ENCODE measurements around the gene MMD2.
"Not testable (repeated sequence)": the region's sequence is repeated elsewhere in the genome, so short reads cannot be mapped to it uniquely, and the experiment has no call there.

Gene MMD2, protein sequence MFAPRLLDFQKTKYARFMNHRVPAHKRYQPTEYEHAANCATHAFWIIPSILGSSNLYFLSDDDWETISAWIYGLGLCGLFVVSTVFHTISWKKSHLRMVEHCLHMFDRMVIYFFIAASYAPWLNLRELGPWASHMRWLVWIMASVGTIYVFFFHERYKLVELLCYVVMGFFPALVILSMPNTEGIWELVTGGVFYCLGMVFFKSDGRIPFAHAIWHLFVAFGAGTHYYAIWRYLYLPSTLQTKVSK

DNA sequence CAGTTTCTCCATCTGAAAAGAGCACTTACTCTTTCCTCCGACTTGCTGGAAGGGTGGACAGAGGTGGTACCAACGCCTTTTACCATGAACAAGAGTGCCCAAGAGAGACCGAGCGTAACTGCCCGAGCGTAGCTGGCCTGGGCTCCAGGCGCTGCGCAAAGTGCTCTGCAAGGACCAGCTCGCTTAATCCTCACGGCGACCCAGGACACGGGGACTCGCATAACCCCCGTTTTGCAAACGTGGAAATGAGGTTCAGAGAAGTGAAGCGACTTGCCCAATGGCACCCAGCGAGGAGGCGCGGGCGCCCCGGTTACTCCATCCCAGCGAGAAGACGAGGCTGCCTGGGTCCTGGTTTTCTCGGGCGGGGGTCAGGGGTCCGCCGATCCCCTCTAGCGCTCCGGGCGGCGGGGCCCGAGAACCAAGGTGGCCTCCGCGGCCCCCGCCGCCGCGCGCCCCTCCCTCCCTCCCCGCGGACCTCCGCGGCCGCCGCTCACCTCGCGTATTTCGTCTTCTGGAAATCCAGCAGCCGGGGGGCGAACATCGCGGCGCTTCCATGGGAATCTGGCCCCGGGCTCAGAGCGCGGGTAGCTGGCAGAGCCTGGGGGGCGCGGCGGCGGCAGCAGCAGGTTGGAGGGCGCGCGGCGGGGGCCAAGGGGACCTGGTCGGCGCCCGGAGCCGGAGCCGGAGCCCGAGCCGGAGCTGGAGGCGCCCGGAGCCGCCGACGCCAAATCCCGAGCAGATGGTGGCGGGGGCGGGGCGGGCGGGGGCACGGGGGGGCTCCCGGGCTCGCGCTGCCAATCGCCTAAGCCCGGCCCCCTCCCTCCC is at the start of gene MMD2:
Gene MMD2, minus strand, starts transcription at position 711 of the 825 bp plus-strand sequence. Its CDS starts 170 bp downstream, at position 541.
- no peak for DNase-seq (ENCODE audit: low read depth in 2 of 2)

DNA sequence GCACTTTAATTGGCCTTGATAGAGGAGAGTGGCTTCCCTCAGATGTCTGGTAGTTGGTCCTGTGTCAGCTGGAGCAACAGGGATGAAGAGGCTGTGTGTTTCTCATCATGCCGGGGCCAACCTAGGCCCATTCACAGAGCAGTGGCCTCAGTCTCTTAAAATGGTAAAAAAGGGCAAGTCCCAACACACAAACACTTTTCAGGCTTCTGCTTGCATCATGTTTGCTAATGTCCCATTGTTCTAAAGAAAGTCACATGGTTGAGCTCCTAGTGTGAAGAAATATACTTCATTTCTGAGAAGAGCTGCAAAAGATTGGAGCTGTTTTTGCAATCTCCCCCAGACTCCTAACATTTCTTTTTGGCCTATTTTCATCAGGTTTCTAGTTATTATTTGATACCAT is 46.1 kb upstream of the MMD2 start:
- DNase-seq (ENCODE audit: low read depth in 2 of 2) = no peak

DNA sequence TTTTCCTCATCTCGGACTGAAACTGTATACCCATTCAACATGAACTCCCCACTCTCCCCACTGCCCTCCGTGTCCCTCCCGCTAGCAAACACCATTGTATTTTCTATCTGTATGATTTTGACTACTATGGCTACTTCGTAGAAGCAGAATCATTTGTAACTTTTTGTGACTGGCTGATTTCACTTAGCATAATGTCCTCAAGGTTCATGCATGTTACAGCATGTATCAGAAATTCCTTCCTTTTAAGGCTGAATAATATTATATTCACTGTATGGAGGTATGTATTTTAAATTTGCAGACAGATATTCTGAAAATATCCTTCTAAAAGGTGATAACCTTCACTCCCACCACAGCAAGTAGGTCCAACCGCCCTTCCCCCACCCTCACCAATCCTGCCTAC is 42.9 kb upstream of the MMD2 start:
- no peak for DNase-seq (ENCODE audit: low read depth in 2 of 2)

DNA sequence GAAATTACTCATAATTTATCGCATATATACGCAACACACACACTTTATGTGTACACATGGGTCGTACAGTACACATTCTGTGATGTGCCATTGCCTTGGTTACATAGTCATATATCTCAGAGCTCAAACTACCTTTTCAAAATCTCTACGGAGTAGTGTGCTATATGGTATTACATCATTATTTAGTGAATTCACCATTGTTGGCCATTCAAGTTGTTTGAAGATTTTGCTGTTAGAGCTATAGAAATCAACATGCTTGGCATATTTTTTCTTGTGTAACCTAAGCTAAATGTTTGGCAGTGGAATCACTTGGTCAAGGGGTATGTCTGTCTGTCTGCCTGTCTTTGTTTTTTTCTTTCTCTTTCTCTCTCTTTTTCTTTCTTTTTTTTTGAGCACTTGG is 42.0 kb upstream of the MMD2 start:
- DNase-seq (ENCODE audit: low read depth in 2 of 2) = no peak

DNA sequence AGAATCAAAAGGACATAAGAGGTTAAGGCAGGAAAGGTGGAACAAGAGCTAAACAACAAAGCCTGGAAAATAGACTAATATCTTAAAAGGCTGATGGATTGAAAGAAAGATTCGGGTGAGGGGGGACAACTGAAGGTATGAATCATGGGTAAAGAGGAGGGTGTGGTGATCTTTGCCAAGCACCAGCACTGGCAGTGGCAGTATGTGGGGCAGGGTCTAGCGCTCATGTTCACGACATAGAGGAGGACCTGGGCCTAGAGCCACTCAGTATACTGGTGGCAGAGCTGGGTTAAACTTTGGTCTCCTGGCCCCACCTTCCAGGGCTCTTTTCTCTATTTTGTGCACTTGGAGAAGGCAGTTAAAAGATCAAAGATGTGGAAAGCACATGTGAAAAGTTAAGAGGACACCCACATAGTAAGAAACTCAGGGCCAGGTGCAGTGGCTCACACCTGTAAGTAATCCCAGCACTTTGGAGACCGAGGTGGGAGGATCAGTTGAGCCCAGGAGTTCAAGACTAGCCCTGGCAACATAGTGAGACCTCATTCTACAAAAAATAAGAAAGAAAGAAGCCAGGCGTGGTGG is 40.5 kb upstream of the MMD2 start:
- DNase-seq (ENCODE audit: low read depth in 2 of 2) = no peak

DNA sequence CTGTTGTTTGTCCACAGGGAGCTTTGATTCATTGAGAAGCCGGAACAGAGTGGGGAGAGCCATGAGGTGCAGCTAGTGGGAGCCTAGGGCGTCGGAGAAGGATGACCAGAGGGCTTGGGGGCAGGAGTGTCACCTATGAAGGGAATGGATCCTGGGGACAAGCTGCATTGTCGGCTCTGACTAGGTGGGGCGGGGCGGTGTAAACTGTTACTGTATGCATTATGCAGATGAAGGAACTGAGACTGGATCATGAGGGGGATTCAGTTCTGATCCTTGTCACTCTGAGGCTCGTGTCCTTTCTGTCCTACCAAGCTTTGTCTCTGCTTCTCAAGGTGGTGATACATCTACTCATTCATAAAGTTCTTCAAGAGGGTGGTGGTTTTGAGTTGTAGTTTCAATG is 39.9 kb upstream of the MMD2 start:
- DNase-seq (ENCODE audit: low read depth in 2 of 2) = no peak

DNA sequence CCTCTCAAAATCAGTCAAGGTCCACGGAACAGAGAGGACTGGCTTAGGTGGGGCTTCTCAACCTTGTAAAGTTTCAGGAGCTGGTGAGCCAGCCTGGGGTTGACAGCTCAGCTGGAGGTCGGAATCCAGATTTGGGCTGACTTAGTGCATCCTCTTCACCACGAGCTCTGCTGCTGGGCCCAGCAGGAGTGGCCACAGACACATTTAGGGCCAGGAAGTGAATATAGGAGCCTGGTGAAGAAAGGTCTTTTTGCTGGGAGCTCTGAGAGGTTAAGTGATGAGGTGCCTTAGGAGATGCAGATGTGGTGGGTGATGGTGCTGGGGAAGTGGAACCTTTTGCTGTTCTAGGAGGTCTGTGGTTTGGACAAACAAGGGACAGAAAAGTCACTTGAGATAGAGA is 39.3 kb upstream of the MMD2 start:
- DNase-seq (ENCODE audit: low read depth in 2 of 2) = no peak

DNA sequence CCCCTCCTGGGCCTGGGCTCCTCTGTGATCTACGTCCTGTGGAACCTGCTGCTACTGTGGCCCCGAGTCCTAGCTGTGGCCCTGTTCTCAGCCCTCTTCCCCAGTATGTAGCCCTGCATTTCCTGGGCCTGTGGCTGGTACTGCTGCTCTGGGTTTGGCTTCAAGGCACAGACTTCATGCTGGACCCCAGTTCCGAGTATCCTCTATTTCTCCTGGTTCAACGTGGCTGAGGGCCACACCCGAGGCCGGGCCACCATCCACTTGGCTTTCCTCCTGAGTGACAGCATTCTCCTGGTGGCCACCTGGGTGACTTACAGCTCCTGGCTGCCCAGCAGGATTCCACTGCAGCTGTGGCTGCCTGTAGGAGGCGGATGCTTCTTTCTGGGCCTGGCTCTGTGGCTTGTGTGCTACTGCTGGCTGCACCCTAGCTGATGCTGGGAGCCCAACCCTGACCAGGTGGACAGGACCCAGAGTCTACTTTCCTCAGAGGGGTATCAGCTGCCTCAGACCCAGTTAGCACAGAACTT is 37.8 kb upstream of the MMD2 start:
- DNase-seq (ENCODE audit: low read depth in 2 of 2) = no peak

DNA sequence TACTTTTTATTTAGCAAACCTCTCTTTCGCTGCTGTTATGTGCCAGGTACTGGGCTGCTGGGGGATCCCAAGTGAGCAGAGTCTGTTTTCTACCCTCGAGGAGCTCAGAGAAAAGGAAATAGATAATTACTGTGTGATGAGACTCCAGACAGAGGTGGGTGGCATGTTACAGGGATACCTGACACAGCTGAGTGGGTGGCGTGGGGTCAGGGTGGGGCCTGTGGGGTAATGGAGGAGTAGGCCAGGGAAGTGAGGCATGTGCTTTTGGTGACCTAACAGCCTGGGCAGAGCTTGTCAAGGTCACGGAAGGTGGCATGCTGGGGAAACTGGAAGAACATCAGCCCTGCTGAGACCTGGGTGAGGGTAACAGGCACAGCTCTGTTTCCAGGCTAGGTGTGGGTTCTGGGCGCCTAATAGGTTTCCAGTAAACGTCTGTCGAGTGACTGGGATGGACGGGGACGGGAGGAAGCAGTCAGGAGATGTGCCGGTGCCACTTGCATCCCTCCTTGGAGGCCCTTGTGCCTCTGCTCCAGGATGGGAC is 36.5 kb upstream of the MMD2 start:
- no peak for DNase-seq (ENCODE audit: low read depth in 2 of 2)

DNA sequence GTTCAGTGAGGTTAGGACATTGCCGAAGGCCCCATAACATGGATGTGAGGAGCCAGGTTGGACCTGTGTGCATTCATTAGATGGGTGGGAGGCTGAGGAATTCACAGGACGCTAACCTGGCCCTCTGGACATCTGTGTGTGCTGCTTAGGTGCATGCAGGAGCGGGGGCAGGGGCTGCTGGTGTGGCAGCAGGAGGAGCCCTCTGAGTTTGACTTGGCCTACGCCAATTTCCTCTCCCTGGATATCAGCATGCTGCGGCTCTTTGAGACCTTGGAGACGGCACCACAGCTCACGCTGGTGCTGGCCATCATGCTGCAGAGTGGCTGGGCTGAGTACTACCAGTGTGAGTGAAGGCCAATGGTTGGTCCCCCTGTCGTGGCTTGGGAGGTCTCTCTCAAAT is 34.5 kb upstream of the MMD2 start:
- no peak for DNase-seq (ENCODE audit: low read depth in 2 of 2)

DNA sequence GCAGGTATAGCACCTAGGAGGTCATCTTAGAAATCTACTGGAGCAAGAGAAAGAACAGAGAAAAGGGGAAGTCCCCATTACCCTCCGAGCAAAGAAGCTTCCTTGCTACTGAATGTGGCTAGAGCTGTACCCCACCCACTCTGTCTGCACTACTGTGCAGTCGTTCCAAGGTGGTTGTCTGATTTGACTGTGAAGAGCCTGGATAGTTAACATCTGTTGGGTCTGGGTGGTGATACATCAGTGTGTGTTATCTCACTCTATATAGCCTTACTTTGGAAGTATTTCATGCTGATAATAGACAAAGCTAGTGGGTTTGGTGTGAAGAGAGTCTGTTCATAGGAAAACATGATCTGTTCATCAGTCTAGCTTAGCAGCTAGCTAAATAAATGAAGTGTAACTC is 23.8 kb upstream of the MMD2 start:
- not testable (repeated sequence) for DNase-seq (ENCODE audit: low read depth in 2 of 2)

DNA sequence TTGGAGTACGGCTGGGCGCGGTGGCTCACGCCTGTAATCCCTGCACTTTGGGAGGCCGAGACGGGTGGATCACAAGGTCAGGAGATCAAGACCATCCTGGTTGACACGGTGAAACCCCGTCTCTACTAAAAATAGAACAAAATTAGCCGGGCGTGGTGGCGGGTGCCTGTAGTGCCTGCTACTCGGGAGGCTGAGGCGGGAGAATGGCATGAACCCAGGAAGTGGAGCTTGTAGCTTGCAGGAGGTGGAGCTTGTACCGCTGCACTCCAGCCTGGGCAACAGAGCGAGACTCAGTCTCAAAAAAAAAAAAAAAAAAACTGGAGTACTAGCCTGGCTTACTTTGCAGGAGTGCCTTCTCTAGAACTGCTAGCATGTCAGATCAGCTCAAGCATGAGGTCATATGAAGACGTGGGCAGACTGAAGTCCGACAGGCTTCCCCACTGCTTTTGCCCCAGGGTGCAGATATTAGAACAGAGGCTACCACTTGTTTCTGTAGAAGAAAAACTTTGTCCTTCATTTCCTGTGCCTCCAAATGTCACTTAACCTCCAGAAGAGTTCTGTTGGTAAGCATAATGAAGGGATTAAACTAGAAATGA is 22.4 kb upstream of the MMD2 start:
- DNase-seq (ENCODE audit: low read depth in 2 of 2) = not testable (repeated sequence)

DNA sequence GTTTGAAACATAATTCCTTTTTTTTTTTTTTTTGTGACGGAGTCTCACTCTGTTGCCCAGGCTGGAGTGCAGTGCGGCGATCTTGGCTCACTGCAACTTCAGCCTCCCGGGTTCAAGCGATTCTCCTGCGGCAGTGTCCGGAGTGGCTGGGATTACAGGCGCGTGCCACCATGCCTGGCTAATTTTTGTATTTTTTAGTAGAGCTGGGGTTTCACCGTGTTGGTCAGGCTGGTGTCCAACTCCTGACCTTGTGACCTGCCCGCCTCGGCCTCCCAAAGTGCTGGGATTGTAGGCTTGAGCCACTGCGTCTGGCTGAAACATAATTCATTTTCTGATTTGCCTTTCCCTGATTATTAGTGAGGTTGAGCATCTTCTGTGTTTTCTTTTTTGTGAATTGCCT is 16.6 kb upstream of the MMD2 start:
- DNase-seq (ENCODE audit: low read depth in 2 of 2) = not testable (repeated sequence)

DNA sequence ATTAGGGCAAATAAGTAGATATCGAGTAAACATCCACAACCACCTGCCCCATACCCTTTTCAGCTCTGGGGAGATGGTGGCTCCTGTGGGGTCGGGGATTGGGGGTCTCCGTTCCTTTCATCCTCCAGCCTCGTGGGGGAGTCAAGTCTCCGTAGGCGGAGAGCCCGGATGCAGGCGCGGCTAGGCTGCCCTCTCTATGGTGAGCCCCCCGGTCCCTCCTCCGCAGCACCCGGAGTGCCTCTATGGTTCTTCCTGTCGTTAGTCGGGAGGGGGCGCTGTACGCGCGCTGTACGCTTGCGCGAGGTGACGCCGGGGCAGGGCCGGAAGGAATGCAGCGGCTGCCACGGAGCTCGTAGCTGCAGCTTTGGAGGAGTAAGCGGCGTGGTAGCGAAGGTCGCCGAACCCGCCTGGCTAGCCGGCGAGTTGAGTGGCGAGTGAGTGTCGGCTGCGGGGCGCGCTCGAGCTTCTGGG is 14.8 kb upstream of the MMD2 start:
- peak; percentile 84 to 85 for DNase-seq (ENCODE audit: low read depth in 2 of 2)

DNA sequence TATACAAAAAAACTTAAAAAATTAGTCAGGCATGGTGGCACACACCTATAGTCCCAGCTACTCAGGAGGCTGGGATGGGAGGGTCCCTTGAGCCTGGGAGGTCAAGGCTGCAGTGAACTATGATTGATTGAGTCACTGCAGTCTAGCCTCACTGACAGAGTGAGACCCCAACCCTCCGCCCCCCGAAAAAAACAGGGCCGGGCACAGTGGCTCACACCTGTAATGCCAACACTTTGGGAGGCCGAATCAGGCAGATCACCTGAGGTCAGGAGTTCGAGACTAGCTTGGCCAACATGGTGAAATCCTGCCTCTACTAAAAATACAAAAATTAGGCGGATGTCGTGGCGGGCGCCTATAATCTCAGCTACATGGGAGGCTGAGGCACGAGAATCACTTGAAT is 13.5 kb upstream of the MMD2 start:
- not testable (repeated sequence) for DNase-seq (ENCODE audit: low read depth in 2 of 2)

DNA sequence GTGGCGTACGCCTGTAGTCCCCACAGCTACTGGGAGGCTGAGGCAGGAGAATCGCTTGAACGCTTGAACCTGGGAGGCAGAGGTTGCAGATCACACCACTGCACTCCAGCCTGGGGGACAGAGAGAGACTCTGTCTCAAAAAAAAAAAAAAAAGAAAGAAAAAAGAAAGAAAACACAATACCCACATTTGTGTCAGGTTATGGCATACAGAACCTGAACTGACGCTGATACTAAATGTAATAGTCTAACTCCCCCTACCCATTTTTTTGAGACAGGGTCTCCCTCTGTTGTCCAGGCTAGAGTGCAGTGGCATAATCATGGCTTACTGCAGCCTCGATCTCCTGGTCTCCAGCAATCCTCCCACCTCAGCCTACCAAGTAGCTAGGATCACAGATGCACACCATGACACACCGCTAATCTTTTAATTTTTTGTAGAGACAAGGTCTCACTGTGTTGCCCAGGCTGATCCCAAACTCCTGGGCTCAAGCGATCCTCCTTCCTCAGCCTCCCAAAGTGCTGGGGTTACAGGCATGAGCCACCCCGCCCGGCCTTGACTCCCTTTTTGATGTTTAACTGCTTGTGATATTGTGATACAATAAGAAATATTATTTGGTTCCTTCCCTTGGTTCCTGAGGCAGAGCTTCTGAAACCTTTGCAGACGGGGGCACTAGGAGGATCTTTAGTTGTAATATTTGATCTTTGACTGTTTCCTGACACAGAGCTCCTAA is 6.5 kb upstream of the MMD2 start:
- no peak for DNase-seq (ENCODE audit: low read depth in 2 of 2)

DNA sequence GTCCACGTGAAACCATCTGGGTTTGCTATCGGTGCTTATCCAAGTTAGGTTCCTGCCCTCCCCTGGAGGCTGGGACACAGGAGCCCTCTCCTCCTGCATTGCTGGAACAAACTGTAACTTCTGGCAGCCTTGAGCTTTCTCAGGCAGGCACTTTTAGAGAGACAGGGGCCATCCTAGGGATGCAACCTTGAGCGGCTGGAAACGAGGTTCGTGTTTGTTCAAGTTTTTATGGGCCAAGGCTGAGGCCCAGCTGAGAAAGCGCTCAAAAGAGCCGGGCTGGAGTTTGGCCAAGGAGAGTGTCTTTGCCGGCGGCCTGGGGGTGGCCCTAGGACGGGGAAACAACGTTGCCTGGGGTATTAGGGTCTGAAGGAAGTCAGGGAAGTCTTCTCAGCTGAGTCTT is 5.5 kb upstream of the MMD2 start:
- DNase-seq (ENCODE audit: low read depth in 2 of 2) = no peak

DNA sequence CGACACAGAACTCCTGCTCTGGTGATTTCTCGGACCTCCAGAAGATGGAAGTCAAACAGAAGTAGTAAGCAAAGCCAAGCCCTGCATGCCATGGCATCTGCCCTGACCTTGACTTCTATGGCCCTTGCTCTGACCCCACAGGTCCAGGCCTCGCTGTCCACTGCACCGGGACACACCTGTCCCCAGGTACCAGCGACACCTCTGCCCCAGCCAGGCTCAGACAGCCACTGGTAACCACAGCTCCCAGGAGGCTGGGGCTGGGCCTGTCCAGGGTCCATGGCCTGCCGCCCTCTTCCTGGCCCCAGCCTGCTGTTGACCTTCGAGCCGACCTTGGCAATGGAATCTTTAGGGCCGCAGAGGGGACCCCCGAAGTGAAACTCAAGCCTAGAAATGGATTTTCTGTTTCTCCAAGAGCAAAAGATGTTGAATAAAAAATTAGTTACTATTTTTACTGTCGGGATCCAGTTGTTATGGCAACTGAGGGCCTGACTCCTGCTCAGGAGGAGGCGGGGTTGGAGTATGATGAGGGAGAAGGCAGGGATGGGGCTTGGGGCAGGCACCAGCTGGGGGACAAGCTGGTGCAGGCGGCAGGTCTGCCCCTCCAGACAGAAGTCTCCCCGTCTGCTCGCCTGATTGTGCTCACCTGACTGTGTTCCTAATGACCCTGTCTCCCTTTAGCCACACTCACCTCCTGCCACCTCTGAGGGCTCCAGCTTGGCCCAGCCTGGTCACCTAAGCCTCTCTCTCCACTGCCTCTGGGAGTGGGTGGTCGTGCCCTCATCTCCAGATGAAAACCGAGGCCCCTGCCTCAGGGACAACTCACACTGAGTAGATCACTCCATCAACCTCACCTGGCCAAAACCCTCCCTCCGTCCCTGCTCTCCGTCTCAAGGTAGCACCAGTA is 4.1 kb upstream of the MMD2 start:
- no peak for DNase-seq (ENCODE audit: low read depth in 2 of 2)

DNA sequence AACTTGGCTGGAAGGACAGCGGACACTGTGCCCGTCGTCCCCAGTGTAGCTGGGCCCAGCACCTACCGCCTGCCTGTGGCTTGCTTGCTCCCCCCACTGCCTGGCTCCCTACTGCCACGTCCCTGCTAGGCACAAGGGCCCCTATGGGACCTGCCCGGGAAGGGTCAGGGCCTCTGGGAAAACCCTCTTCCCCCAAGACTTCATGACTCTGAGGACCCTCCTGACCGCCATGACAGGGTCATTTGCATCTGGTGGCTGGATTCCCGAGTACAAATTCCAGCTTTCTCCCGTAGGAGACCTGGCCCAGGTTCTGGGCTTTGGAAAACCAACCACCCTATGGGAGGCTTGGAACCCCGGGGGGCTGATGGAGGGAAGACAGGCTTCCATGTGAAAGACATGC is 1.4 kb upstream of the MMD2 start:
- no peak for DNase-seq (ENCODE audit: low read depth in 2 of 2)

DNA sequence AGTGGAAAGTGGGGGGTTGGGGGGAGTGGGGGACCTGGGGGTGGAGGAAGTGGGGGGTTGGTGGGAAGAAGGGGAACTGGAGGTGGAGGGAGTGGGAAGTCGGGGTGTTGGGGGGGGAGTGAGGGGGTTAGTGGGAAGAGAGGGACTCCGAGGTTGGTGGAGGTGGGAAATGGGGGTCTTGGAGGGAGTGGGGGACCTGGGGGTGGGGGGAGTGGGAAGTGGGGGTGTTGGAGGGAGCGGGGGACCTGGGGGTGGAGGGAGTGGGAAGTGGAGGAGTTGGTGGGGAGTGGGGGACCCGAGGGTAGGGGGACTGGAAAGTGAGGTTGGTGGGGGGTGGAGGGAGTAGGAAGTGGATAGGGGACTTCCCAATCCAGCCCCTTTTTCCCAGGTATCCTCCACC is 906 bp upstream of the MMD2 start:
- DNase-seq (ENCODE audit: low read depth in 2 of 2) = no peak

All from stimulated activated CD8-positive, alpha-beta memory T cell treated with anti-CD3 and anti-CD28 coated beads, Interleukin-7, amount 100 ng/mL, for 4 hours (primary cell).